Neural cell (in vitro differentiated cells): Measurements from ENCODE around the gene SBNO1. TPM values are rescaled to one million over a fixed set of nuclear protein-coding genes. Genes with fewer than 3 reads are reported as not detected.

ENCODE experiments used
- H2AFZ ChIP-seq: fragments of 200-600, 300-800 bp; sonication (generic), shearing (Covaris generic); 2 replicates; pipeline ENCODE4 v1.6.0; 2014; ENCODE audit warnings: low read depth, mild to moderate bottlenecking, antibody characterized with exemption, low read length, moderate library complexity
- H3F3A ChIP-seq: fragments of 200-600 bp; shearing (Covaris generic); 2 replicates; pipeline ENCODE4 v1.6.1; 2016; ENCODE audit warnings: mild to moderate bottlenecking, moderate library complexity, mixed read lengths, antibody characterized with exemption, low read length; ENCODE audit not compliant: insufficient read depth, poor library complexity, severe bottlenecking
- H3K27ac ChIP-seq: fragments of 200-600, 300-800 bp; sonication (generic), shearing (Covaris generic); 2 replicates; pipeline ENCODE4 v1.5.1; 2014; ENCODE audit warnings: mild to moderate bottlenecking, low read length, moderate library complexity
- H3K27me3 ChIP-seq: fragments of 300-800, 200-600 bp; sonication (generic), shearing (Covaris generic); 2 replicates; pipeline ENCODE4 v1.6.0; 2014; ENCODE audit warnings: mild to moderate bottlenecking, low read depth, low read length, moderate library complexity; ENCODE audit not compliant: insufficient read depth
- H3K36me3 ChIP-seq: fragments of 300-800, 200-600 bp; sonication (generic), shearing (Covaris generic); 2 replicates; pipeline ENCODE4 v1.5.1; 2014; ENCODE audit warnings: mild to moderate bottlenecking, antibody characterized with exemption, low read length, moderate library complexity; ENCODE audit not compliant: insufficient read depth
- H3K4me2 ChIP-seq: fragments of 300-800, 200-600 bp; sonication (generic), shearing (Covaris generic); 2 replicates; pipeline ENCODE4 v1.6.0; 2014; ENCODE audit warnings: mild to moderate bottlenecking, low read length
- H3K4me3 ChIP-seq: fragments of 300-800, 200-600 bp; sonication (generic), shearing (Covaris generic); 2 replicates; pipeline ENCODE4 v1.5.1; 2014; ENCODE audit warnings: mild to moderate bottlenecking, low read length, moderate library complexity
- H3K79me2 ChIP-seq: fragments of 200-600 bp; shearing (Covaris generic); replicated peaks from 2 replicates; pipeline ENCODE4 v1.6.0; 2014; ENCODE audit warnings: mild to moderate bottlenecking, low read length, moderate library complexity; ENCODE audit not compliant: insufficient read depth
- H3K9ac ChIP-seq: fragments of 300-800, 200-600 bp; sonication (generic), shearing (Covaris generic); 2 replicates; pipeline ENCODE4 v1.6.1; 2016; ENCODE audit warnings: mild to moderate bottlenecking, low read length, mixed read lengths
- H3K9me2 ChIP-seq: fragments of 200-600 bp; shearing (Covaris generic); 2 replicates; pipeline ENCODE4 v1.6.1; 2016; ENCODE audit warnings: mild to moderate bottlenecking, low read length, mixed read lengths; ENCODE audit not compliant: insufficient read depth
- H3K9me3 ChIP-seq: fragments of 200-600, 300-800 bp; sonication (generic), shearing (Covaris generic); 2 replicates; pipeline ENCODE4 v1.6.1; 2016; ENCODE audit warnings: mild to moderate bottlenecking, mixed run types, low read length, moderate library complexity, mixed read lengths
- H4K20me1 ChIP-seq: fragments of 200-600 bp; shearing (Covaris generic); 2 replicates; pipeline ENCODE4 v1.6.1; 2016; ENCODE audit warnings: mild to moderate bottlenecking, mixed run types; ENCODE audit not compliant: insufficient read depth
- EP300 ChIP-seq: fragments of 450-650 bp; conservative IDR thresholded peaks from 2 replicates; pipeline ENCODE4 v1.6.1; 2014; ENCODE audit warnings: antibody characterized with exemption, mild to moderate bottlenecking, moderate library complexity; ENCODE audit not compliant: poor library complexity, severe bottlenecking
- EZH2 ChIP-seq: fragments of 200-600, 300-800 bp; shearing (Covaris generic), sonication (generic); IDR thresholded peaks from 2 replicates; pipeline ENCODE4 v1.6.1; 2014; ENCODE audit warnings: antibody characterized with exemption, low read length, borderline replicate concordance, mild to moderate bottlenecking; ENCODE audit not compliant: insufficient read depth, poor library complexity, severe bottlenecking
- MXI1 ChIP-seq: fragments of 450-650 bp; conservative IDR thresholded peaks from 2 replicates; pipeline ENCODE4 v1.6.1; 2014; ENCODE audit warnings: antibody characterized with exemption, mild to moderate bottlenecking; ENCODE audit not compliant: poor library complexity, severe bottlenecking
- POLR2AphosphoS5 ChIP-seq: IDR thresholded peaks from 2 replicates; pipeline ENCODE4 v1.6.1; 2012
- RAD21 ChIP-seq: fragments of 450-650 bp; conservative IDR thresholded peaks from 2 replicates; pipeline ENCODE4 v1.6.1; 2014; ENCODE audit warnings: antibody characterized with exemption, mild to moderate bottlenecking, moderate library complexity
- SMC3 ChIP-seq: fragments of 450-650 bp; conservative IDR thresholded peaks from 2 replicates; pipeline ENCODE4 v1.6.1; 2014; ENCODE audit warnings: antibody characterized with exemption, mild to moderate bottlenecking, moderate library complexity; ENCODE audit not compliant: poor library complexity
- TAF1 ChIP-seq: IDR thresholded peaks from 2 replicates; pipeline ENCODE4 v1.6.1; 2012; ENCODE audit warnings: low read depth
- polyA plus RNA-seq: library from polyadenylated mRNA; depleted of rRNA; stranded (reverse); fragments of >200 nt; gene quantifications from 2 replicates; pipeline ENCODE4 v1.2.3, GENCODE V29; 2014
- TF ChIP-seq, protein P1 (sequence below): fragments of 450-650 bp; IDR thresholded peaks from 2 replicates; pipeline ENCODE4 v1.5.1; 2014; ENCODE audit warnings: antibody characterized with exemption, mild to moderate bottlenecking, moderate library complexity; ENCODE audit not compliant: poor library complexity, severe bottlenecking
- TF ChIP-seq, protein P2 (sequence below): IDR thresholded peaks from 2 replicates; pipeline ENCODE4 v1.6.1; 2012; ENCODE audit warnings: borderline replicate concordance

SBNO1 gene
- polyA plus RNA-seq, 1 donor from 2014 or later: 17.9 TPM

DNA sequence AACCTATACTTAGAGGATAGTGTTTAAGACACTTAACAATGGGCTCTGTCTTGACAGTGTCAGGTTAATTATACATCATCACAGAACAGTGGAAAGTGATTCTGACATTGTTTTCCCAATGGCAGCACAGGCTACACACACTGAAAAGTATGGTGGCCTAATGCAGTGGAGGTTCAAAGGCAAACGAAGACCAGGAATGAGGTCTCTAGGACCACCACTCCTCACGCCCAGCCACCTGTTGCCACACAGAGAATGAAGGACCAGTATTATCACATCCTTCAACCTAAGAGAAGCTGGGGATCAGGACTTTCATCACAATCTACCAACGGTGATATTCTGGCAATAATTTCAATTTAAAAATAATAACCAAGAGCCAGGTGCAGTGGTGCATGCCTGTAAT is 58.4 kb downstream of the SBNO1 start:
- Histone ChIP-seq H3K27ac (no peak overlapping the region), H3K9me2 (no peaks in the 10 kb centered on the region), H3K36me3 (no peaks in the 10 kb centered on the region), H3K4me3 (no peak overlapping the region), H3K9me3 (no peaks in the 10 kb centered on the region), H3F3A (no peaks in the 10 kb centered on the region), H2AFZ (no peak overlapping the region), H4K20me1 (no peaks in the 10 kb centered on the region), H3K4me2 (no peak overlapping the region), H3K9ac (no peak overlapping the region), H3K79me2 (no peaks in the 10 kb centered on the region), H3K27me3 (no peaks in the 10 kb centered on the region)
- TF ChIP-seq RAD21 (no peak), POLR2AphosphoS5 (no peak), MXI1 (no peak), SMC3 (no peak), EP300 (no peak), EZH2 (no peak), TAF1 (no peak)
- TF ChIP-seq, protein P1, sequence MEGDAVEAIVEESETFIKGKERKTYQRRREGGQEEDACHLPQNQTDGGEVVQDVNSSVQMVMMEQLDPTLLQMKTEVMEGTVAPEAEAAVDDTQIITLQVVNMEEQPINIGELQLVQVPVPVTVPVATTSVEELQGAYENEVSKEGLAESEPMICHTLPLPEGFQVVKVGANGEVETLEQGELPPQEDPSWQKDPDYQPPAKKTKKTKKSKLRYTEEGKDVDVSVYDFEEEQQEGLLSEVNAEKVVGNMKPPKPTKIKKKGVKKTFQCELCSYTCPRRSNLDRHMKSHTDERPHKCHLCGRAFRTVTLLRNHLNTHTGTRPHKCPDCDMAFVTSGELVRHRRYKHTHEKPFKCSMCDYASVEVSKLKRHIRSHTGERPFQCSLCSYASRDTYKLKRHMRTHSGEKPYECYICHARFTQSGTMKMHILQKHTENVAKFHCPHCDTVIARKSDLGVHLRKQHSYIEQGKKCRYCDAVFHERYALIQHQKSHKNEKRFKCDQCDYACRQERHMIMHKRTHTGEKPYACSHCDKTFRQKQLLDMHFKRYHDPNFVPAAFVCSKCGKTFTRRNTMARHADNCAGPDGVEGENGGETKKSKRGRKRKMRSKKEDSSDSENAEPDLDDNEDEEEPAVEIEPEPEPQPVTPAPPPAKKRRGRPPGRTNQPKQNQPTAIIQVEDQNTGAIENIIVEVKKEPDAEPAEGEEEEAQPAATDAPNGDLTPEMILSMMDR: no peak
- TF ChIP-seq, protein P2, sequence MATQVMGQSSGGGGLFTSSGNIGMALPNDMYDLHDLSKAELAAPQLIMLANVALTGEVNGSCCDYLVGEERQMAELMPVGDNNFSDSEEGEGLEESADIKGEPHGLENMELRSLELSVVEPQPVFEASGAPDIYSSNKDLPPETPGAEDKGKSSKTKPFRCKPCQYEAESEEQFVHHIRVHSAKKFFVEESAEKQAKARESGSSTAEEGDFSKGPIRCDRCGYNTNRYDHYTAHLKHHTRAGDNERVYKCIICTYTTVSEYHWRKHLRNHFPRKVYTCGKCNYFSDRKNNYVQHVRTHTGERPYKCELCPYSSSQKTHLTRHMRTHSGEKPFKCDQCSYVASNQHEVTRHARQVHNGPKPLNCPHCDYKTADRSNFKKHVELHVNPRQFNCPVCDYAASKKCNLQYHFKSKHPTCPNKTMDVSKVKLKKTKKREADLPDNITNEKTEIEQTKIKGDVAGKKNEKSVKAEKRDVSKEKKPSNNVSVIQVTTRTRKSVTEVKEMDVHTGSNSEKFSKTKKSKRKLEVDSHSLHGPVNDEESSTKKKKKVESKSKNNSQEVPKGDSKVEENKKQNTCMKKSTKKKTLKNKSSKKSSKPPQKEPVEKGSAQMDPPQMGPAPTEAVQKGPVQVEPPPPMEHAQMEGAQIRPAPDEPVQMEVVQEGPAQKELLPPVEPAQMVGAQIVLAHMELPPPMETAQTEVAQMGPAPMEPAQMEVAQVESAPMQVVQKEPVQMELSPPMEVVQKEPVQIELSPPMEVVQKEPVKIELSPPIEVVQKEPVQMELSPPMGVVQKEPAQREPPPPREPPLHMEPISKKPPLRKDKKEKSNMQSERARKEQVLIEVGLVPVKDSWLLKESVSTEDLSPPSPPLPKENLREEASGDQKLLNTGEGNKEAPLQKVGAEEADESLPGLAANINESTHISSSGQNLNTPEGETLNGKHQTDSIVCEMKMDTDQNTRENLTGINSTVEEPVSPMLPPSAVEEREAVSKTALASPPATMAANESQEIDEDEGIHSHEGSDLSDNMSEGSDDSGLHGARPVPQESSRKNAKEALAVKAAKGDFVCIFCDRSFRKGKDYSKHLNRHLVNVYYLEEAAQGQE: no peak

DNA sequence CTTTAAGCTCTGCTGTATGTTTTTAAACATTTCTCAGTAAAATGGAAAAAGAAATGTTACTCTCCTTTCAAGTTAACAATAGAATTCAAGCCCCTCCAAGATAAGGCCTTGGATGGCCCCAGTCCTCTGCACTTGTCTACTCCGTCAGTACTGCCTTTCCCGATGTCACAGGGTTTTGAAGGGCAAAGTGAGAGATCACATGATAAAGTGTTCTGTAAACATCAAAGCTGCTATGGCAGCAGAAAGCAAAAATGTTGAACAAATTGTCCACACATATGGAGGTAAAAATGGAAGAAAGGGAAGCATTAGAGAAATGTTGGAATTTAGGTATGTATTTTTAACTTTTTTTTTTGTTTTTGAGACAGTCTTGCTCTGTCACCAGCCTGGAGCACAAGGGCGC is 59.5 kb downstream of the SBNO1 start:
- Histone ChIP-seq H2AFZ (no peak overlapping the region), H3K79me2 (no peaks in the 10 kb centered on the region)

More for the DNA sequence above, 59.5 kb downstream of the SBNO1 start:
- H3K36me3 ChIP-seq: no peaks in the 10 kb centered on the region
- H4K20me1 ChIP-seq: no peaks in the 10 kb centered on the region
- H3K27me3 ChIP-seq: no peaks in the 10 kb centered on the region
- H3K27ac ChIP-seq: no peak overlapping the region
- H3K4me2 ChIP-seq: no peak overlapping the region
- TF ChIP-seq, protein P1: no peak
- TF ChIP-seq, protein P2: no peak
- TF ChIP-seq RAD21 (no peak), EZH2 (no peak), MXI1 (no peak), EP300 (no peak)
- H3K9ac ChIP-seq: no peak overlapping the region
- H3K9me3 ChIP-seq: no peaks in the 10 kb centered on the region
- H3F3A ChIP-seq: no peaks in the 10 kb centered on the region
- H3K4me3 ChIP-seq: no peak overlapping the region
- H3K9me2 ChIP-seq: no peaks in the 10 kb centered on the region
